Erythroblast (primary cell): ENCODE measurements around the gene KCNH8.

Experiments used
- GATA1 ChIP-seq: IDR thresholded peaks from 2 replicates; pipeline ENCODE4 v1.6.1; 2011; ENCODE audit warnings: low read depth, mild to moderate bottlenecking, control low read depth, low read length, moderate library complexity
- POLR2A ChIP-seq: IDR thresholded peaks from 2 replicates; pipeline ENCODE4 v1.6.1; 2011; ENCODE audit warnings: mild to moderate bottlenecking, low read length

DNA sequence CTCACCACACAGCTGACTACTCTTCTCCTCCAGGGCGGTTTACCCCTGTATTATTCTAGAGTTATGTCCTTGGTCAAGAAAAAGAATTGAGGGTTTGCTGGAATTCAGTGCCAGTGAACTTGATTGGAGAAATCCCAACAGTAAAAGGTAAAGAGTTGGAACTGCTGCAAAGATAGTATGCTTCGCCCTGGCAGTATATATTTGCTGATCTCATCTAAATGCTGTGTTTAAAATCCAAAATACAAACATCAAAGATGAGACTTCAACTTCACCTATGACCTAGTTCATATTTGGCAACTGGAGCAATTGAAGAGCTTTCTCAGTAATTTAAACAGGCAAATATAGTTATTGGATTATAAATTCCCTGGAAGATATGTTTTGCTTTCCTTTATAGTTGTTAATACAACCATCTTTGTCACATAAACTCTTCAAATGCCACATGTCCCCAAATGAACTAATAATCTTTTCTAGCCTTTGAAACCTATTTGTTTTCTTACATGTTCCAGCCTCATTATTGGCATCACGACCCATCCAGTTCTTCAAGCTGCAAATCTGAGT is 6.5 kb downstream of the KCNH8 start:
- no peak for TF ChIP-seq POLR2A
- no peak for TF ChIP-seq GATA1
